ENCODE data around the gene TEX101. TPM values are rescaled to one million over a fixed set of nuclear protein-coding genes. Genes with fewer than 3 reads are reported as not detected.

TEX101 gene
- total RNA-seq, 1 experiment from 2014 or later, result not detected

GRCh38 chr19:43429395-43429794, 14.7 kb downstream of the TEX101 start:
- H3K27ac ChIP-seq (ENCODE audit: insufficient read length, low read depth, low read length), result no peak overlapping the region
- no peak overlapping the region for H2BK12ac ChIP-seq (ENCODE audit: insufficient read length, low read depth, low read length)
- H3K18ac ChIP-seq (ENCODE audit: insufficient read length, low read depth, low read length), result no peak overlapping the region
- no peaks in the 10 kb centered on the region for H3K79me2 ChIP-seq (ENCODE audit: insufficient read depth, low read length)
- no peak overlapping the region for H3K9ac ChIP-seq (ENCODE audit: extremely low read depth, insufficient read length, low read length)
- TF ChIP-seq CTCF (conservative IDR thresholded peaks at IDR 0.05), result no peak
- no peak overlapping the region for H2BK15ac ChIP-seq (ENCODE audit: low read depth, low read length)
- H2BK20ac ChIP-seq (ENCODE audit: low read depth, low read length, poor library complexity, severe bottlenecking), result no peak overlapping the region
- peaks cover 0 to 6% of the 10 kb centered on the region in 2 experiments; a peak in 2 of 4 replicates for H3K4me1 Mint-ChIP-seq
- H3K4me3 Mint-ChIP-seq, result no peak overlapping the region
- H3K27ac Mint-ChIP-seq, result no peak overlapping the region
- no peak overlapping the region for H4K5ac ChIP-seq (ENCODE audit: insufficient read length, low read depth, low read length)
- H3K36me3 Mint-ChIP-seq (ENCODE audit: insufficient read depth in 1 of 3, low read depth in 3 of 3), result no peaks in the 10 kb centered on the region
- no peaks in the 10 kb centered on the region for H3K23me2 ChIP-seq (ENCODE audit: insufficient read length, low read depth, low read length, poor library complexity, severe bottlenecking)
- H2AK5ac ChIP-seq (ENCODE audit: insufficient read length, low read length), result no peak overlapping the region
- H2BK5ac ChIP-seq (ENCODE audit: insufficient read length, low read length), result no peak overlapping the region
- H3K23ac ChIP-seq (ENCODE audit: insufficient read length, low read depth, low read length), result no peak overlapping the region
- no CpG with 5 or more reads among the region's 7 CpGs for WGBS (ENCODE audit: extremely low coverage, insufficient read length, low lambda C conversion rate)
- no peaks in the 10 kb centered on the region for H3K4me1 ChIP-seq (ENCODE audit: insufficient read depth, low read length)
- H3T11ph ChIP-seq (ENCODE audit: low read length), result no peak overlapping the region
- H4K91ac ChIP-seq (ENCODE audit: insufficient read length, low read depth, low read length), result no peak overlapping the region
- no peaks in the 10 kb centered on the region for H3K79me1 ChIP-seq (ENCODE audit: insufficient read depth, low read depth, low read length, poor library complexity, severe bottlenecking)
- H4K20me1 ChIP-seq (ENCODE audit: control insufficient read depth, insufficient read depth, insufficient read length), result no peaks in the 10 kb centered on the region
- peaks cover 0 to 36% of the 10 kb centered on the region in 2 experiments; a peak in 3 of 5 replicates for H3K9me3 Mint-ChIP-seq
- no peak overlapping the region for H3K14ac ChIP-seq (ENCODE audit: insufficient read depth, low read length)
- no peak overlapping the region for H3K4ac ChIP-seq (ENCODE audit: low read depth, low read length)
- H3K9me3 ChIP-seq (ENCODE audit: control insufficient read depth, low read depth, low read length), result no peaks in the 10 kb centered on the region
- H3K56ac ChIP-seq (ENCODE audit: insufficient read length, low read depth, low read length), result no peak overlapping the region
- peaks cover 2% of the 10 kb centered on the region; the same call in 1 of the 2 replicates for H3K27me3 Mint-ChIP-seq (ENCODE audit: low read depth)
- DNase-seq, result no peak
- H4K8ac ChIP-seq (replicated peaks; ENCODE audit: insufficient read length, low read depth, low read length), result no peak overlapping the region
- H3K4me2 ChIP-seq (ENCODE audit: insufficient read depth, insufficient read length, low read length), result no peak overlapping the region
- no peak overlapping the region for H2BK120ac ChIP-seq (ENCODE audit: low read depth, low read length, poor library complexity, severe bottlenecking)
- no peak overlapping the region for H2AFZ ChIP-seq (ENCODE audit: low read length)
- no peaks in the 10 kb centered on the region for H3K27me3 ChIP-seq (ENCODE audit: insufficient read depth, low read length)

Data from H9 (cell line).